Ascending aorta (tissue), 2 donors: ENCODE results near the gene E2F1. TPM values are rescaled to one million over a fixed set of nuclear protein-coding genes. Genes with fewer than 3 reads are reported as not detected.

Source experiments
- DNase-seq, 2 donors: peaks; one replicate each; pipeline ENCODE4 v3.0.0-alpha.2; 2019; ENCODE audit warnings: low spot score in 2 of 2
- H3K27ac ChIP-seq, 2 donors: fragments of 200-600 bp; sonication (generic); one replicate each; pipeline ENCODE4 v1.5.1; 2016 to 2017; ENCODE audit warnings: mild to moderate bottlenecking in 1 of 2
- H3K27me3 ChIP-seq: fragments of 200-600 bp; sonication (generic); one replicate; pipeline ENCODE4 v1.5.1; 2017
- H3K36me3 ChIP-seq, 2 donors: fragments of 200-600 bp; sonication (generic); one replicate each; pipeline ENCODE4 v1.5.1; 2016
- H3K4me1 ChIP-seq, 2 donors: fragments of 200-600 bp; sonication (generic); one replicate each; pipeline ENCODE4 v1.5.1; 2016 to 2017; ENCODE audit warnings: mild to moderate bottlenecking in 1 of 2
- H3K4me3 ChIP-seq, 2 donors: fragments of 200-600 bp; sonication (generic); one replicate each; pipeline ENCODE4 v1.5.1; 2016 to 2017; ENCODE audit warnings: mild to moderate bottlenecking in 1 of 2
- H3K9me3 ChIP-seq, 2 donors: fragments of 200-600 bp; sonication (generic); one replicate each; pipeline ENCODE4 v1.5.1; 2016
- intact Hi-C: fragments of 100-400 bp; cut with DNase I; formaldehyde crosslinking; loops from one replicate; pipeline ENCODE4 v1.15.1; 2023
- total RNA-seq: library from RNA; depleted of rRNA; stranded (reverse); fragments of >200 nt; gene quantifications from one replicate; pipeline ENCODE4 v1.1.0, GENCODE V29; 2016
- TF ChIP-seq, protein P1 (sequence below), 3 experiments: fragments of 200-600 bp in 2 of 3; fragments of 450-650 bp in 1 of 3; sonication (generic) in 2 of 3; IDR thresholded peaks; one replicate each; pipeline ENCODE4 v1.5.1; 2016 to 2019; ENCODE audit warnings: antibody characterized with exemption in 3 of 3, mild to moderate bottlenecking in 1 of 3, moderate library complexity in 1 of 3

E2F1 gene
- total RNA-seq, 1 donor from 2014 or later = 0.53 TPM

DNA sequence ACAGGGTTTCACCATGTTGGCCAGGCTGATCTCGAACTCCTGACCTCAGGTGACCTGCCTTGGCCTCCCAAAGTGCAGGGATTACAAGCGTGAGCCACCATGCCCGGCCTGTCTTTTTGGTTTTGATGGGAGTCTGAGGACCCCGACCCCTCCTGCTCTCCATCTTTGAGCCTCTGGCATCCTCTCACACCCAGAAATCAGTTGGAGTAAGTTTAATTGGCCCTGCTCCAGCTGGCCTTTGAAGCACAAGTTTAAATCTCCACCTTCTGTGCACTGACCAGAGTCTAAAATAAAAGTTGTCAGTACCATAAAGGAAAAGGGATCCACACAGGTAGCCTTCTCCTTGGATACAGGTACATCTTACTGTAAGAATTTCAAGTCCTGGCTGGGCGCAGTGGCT lies 40.0 kb downstream of the E2F1 start:
- H3K4me3 ChIP-seq = no peak overlapping the region
- TF ChIP-seq, protein P1, sequence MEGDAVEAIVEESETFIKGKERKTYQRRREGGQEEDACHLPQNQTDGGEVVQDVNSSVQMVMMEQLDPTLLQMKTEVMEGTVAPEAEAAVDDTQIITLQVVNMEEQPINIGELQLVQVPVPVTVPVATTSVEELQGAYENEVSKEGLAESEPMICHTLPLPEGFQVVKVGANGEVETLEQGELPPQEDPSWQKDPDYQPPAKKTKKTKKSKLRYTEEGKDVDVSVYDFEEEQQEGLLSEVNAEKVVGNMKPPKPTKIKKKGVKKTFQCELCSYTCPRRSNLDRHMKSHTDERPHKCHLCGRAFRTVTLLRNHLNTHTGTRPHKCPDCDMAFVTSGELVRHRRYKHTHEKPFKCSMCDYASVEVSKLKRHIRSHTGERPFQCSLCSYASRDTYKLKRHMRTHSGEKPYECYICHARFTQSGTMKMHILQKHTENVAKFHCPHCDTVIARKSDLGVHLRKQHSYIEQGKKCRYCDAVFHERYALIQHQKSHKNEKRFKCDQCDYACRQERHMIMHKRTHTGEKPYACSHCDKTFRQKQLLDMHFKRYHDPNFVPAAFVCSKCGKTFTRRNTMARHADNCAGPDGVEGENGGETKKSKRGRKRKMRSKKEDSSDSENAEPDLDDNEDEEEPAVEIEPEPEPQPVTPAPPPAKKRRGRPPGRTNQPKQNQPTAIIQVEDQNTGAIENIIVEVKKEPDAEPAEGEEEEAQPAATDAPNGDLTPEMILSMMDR (IDR thresholded peaks at IDR 0.05) = no peak
- H3K27me3 ChIP-seq = no peaks in the 10 kb centered on the region
- no peak for DNase-seq
- no peak overlapping the region for H3K27ac ChIP-seq
- peaks cover 26 to 32% of the 10 kb centered on the region in 2 donors for H3K36me3 ChIP-seq
- H3K4me1 ChIP-seq = peaks cover 4 to 17% of the 10 kb centered on the region in 2 donors
- H3K9me3 ChIP-seq = no peaks in the 10 kb centered on the region
- intact Hi-C loops = loop anchor here (5.0 kb wide), 1 partner anchor 154 kb away; the partner anchor contains the start of gene CBFA2T2

DNA sequence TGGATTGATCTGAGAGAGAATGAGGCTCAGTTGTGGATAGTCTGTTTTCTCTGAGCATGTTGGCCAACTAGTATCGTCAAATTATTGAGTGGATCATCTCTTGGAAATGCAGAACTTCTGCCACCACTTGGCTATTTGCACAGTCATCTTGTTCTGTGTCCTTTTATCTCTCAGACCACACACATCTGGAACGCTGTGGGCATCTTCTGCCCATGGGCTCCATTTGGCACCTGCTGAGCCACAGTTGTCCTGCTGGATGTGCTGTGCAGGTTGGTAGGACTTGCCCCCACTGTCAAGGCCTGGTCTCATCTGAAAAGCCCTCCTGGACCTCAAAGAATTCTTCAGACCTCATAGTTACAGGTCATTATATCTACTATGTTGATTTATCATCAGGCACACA lies 40.8 kb downstream of the E2F1 start:
- no peak for DNase-seq
- intact Hi-C loops = loop anchor here (5.0 kb wide), 1 partner anchor 153 kb away; the partner anchor contains the start of gene CBFA2T2
- no peak overlapping the region for H3K27ac ChIP-seq
- H3K9me3 ChIP-seq = no peaks in the 10 kb centered on the region
- H3K4me1 ChIP-seq = peaks cover 4 to 17% of the 10 kb centered on the region in 2 donors
- peaks cover 30 to 38% of the 10 kb centered on the region in 2 donors for H3K36me3 ChIP-seq
- H3K27me3 ChIP-seq = no peaks in the 10 kb centered on the region
- no peak overlapping the region for H3K4me3 ChIP-seq
- TF ChIP-seq, protein P1 (IDR thresholded peaks at IDR 0.05) = no peak

GRCh38 chr20:33645072-33645358 lies 41.2 kb downstream of the E2F1 start:
- TF ChIP-seq, protein P1 (IDR thresholded peaks at IDR 0.05) = no peak
- Histone ChIP-seq H3K4me1 (peaks cover 4 to 17% of the 10 kb centered on the region in 2 donors), H3K4me3 (no peak overlapping the region), H3K27ac (no peak overlapping the region), H3K27me3 (no peaks in the 10 kb centered on the region), H3K36me3 (peaks cover 34 to 42% of the 10 kb centered on the region in 2 donors), H3K9me3 (no peaks in the 10 kb centered on the region)
- DNase-seq = no peak
- intact Hi-C loops = loop anchor here (5.0 kb wide), 1 partner anchor 153 kb away; the partner anchor contains the start of gene CBFA2T2

DNA sequence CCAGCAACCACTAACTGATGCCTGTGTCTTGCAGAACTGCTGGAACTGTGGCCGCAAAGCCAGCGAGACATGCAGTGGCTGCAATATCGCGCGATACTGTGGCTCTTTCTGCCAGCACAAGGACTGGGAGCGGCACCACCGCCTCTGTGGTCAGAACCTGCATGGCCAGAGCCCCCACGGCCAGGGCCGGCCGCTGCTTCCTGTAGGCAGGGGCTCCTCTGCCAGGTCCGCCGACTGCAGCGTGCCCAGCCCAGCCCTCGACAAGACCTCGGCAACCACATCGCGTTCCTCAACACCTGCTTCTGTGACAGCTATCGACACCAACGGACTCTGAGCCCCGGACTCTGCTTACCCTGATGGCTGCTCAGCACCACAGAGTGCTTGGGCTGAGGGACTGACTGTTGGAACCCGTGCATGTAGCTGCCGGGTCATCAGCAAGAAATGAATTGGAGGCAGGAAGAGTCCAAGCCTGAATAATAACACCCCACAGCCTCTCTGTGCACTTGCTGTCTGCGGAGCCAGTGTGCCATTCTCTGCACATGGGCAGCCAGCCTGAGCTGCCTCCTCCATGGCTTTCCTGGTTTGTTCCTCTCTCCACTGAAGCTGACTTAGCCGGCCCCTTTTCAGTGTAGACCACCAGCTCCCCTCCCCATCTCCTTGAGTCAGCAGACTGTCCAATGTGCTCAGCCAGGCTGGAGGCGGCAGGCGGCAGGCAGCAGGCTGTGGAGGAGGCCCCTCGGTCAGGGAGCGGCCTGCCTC lies 41.7 kb downstream of the E2F1 start:
- Histone ChIP-seq H3K4me3 (no peak overlapping the region), H3K4me1 (peaks cover 4 to 17% of the 10 kb centered on the region in 2 donors), H3K36me3 (peaks cover 37 to 47% of the 10 kb centered on the region in 2 donors), H3K27me3 (no peaks in the 10 kb centered on the region), H3K9me3 (no peaks in the 10 kb centered on the region), H3K27ac (no peak overlapping the region)
- intact Hi-C loops = loop anchor here (5.0 kb wide), 1 partner anchor 152 kb away; the partner anchor contains the start of gene CBFA2T2
- TF ChIP-seq, protein P1 (IDR thresholded peaks at IDR 0.05) = no peak
- no peak for DNase-seq

DNA sequence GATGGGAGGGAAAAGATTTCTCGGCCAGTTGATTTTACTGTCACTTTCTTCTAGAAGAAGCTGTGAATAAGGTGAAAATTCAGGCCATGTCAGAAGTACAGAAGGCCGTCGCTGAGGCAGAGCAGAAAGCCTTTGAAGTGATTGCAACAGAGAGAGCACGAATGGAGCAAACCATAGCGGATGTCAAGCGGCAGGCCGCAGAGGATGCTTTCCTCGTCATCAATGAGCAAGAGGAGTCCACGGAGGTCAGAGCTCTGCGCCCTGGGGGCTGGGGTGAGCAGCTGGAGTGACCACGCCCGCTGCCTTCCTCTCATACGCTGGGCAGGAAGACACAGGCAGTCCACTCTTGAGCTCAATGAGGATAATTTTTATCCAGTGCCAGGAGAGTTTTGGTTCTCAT lies 45.9 kb downstream of the E2F1 start:
- Histone ChIP-seq H3K27ac (no peak overlapping the region), H3K27me3 (no peaks in the 10 kb centered on the region), H3K4me3 (no peak overlapping the region), H3K9me3 (no peaks in the 10 kb centered on the region), H3K36me3 (peaks cover 49 to 73% of the 10 kb centered on the region in 2 donors), H3K4me1 (no peaks in the 10 kb centered on the region)
- no peak for DNase-seq
- TF ChIP-seq, protein P1 (IDR thresholded peaks at IDR 0.05) = no peak
- intact Hi-C loops = no loop called here
